Astrocyte of the cerebellum (primary cell): ENCODE results near the gene MYH7B.
A peak's percentile ranks its signal among the peaks of the same experiment; 100 is the strongest.

Experiments
- DNase-seq: peaks from one replicate; pipeline ENCODE4 v3.0.0-alpha.2; 2011; ENCODE audit warnings: low read depth
- H3K4me3 ChIP-seq: 2 replicates; pipeline ENCODE4 v1.5.1; 2011; ENCODE audit warnings: mild to moderate bottlenecking, low read depth, low read length, moderate library complexity
- in situ Hi-C: cut with HindIII; loops from 2 replicates; pipeline ENCODE4 v1.10.0; 2017; ENCODE audit warnings: low sequenced_read_pairs
- TF ChIP-seq, protein P1 (sequence below): IDR thresholded peaks from 2 replicates; pipeline ENCODE4 v1.5.1; 2012; ENCODE audit warnings: low read length, low read depth, moderate library complexity, mild to moderate bottlenecking; ENCODE audit errors: missing control alignments

MYH7B gene

GRCh38 chr20:34998331-34998950, 42.8 kb downstream of the MYH7B start:
- no peak overlapping the region for H3K4me3 ChIP-seq
- TF ChIP-seq, protein P1, sequence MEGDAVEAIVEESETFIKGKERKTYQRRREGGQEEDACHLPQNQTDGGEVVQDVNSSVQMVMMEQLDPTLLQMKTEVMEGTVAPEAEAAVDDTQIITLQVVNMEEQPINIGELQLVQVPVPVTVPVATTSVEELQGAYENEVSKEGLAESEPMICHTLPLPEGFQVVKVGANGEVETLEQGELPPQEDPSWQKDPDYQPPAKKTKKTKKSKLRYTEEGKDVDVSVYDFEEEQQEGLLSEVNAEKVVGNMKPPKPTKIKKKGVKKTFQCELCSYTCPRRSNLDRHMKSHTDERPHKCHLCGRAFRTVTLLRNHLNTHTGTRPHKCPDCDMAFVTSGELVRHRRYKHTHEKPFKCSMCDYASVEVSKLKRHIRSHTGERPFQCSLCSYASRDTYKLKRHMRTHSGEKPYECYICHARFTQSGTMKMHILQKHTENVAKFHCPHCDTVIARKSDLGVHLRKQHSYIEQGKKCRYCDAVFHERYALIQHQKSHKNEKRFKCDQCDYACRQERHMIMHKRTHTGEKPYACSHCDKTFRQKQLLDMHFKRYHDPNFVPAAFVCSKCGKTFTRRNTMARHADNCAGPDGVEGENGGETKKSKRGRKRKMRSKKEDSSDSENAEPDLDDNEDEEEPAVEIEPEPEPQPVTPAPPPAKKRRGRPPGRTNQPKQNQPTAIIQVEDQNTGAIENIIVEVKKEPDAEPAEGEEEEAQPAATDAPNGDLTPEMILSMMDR, result peak; percentile 8
- DNase-seq, result no peak
- in situ Hi-C loops, result no loop called here

- H3K4me3 ChIP-seq, result no peak overlapping the region
- DNase-seq, result no peak
- TF ChIP-seq, protein P1, result no peak
- in situ Hi-C loops, result no loop called here
Measured at GRCh38 chr20:34999021-34999451, 43.4 kb downstream of the MYH7B start.

DNA sequence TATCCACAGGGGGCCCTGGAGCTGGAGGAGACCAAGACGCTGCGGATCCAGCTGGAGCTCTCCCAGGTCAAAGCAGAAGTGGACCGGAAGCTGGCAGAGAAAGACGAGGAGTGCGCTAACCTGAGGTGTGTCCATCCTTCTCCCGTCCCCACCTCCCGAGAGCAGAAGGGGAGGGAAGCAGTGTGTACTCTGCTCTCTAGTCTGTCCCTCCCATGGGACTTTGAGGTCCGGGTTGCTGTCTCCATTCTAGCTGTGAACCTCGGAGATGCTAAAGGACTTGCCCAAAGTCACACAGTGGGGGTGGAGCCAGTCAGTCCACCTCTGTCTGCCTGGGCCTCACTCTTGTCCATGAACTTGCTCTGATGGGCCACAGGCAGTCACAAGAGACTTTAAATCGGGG, 44.1 kb downstream of the MYH7B start:
- no peak for DNase-seq
- TF ChIP-seq, protein P1, result no peak
- in situ Hi-C loops, result no loop called here
- no peak overlapping the region for H3K4me3 ChIP-seq

GRCh38 chr20:35000311-35000921, 44.7 kb downstream of the MYH7B start:
- DNase-seq, result no peak
- in situ Hi-C loops, result no loop called here
- TF ChIP-seq, protein P1, result no peak
- no peak overlapping the region for H3K4me3 ChIP-seq

DNA sequence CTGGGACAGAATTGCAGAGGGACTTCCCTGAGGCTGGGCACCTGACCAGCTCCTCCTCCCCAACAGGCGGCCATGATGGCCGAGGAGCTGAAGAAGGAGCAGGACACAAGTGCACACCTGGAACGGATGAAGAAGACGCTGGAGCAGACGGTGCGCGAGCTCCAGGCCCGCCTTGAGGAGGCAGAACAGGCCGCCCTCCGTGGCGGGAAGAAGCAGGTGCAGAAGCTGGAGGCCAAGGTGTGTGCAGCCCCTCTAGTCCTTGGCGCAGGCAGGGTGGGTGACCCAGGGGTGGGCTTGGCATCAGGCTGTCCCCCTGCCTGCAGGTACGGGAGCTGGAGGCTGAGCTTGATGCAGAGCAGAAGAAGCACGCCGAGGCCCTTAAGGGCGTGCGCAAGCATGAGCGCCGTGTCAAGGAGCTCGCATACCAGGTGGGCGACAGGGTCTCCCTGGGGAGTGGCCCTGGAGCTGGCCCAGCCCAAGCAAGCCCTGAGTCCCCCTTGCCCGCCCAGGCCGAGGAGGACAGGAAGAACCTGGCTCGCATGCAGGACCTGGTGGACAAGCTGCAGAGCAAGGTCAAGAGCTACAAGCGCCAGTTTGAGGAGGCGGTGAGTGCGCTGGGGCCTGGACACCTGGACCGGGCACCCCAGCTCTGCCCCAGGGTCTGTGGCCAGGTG, 45.4 kb downstream of the MYH7B start:
- no peak overlapping the region for H3K4me3 ChIP-seq
- TF ChIP-seq, protein P1, result no peak
- in situ Hi-C loops, result no loop called here
- DNase-seq, result no peak

GRCh38 chr20:35001596-35002362, 46.1 kb downstream of the MYH7B start:
- TF ChIP-seq, protein P1, result peak; percentile 50
- in situ Hi-C loops, result no loop called here
- no peak overlapping the region for H3K4me3 ChIP-seq
- DNase-seq, result no peak
